SU-DHL-6 (cell line): ENCODE measurements around the gene RASL10A.

Experiments used
- EZH2phosphoT487 ChIP-seq: fragments of 200-600 bp; sonication (generic), shearing (Covaris generic); conservative IDR thresholded peaks from 2 replicates; pipeline ENCODE4 v1.6.1; 2018; ENCODE audit warnings: mild to moderate bottlenecking, antibody characterized with exemption, low read length, moderate library complexity, mixed read lengths
- TF ChIP-seq, protein P1 (sequence below): fragments of 200-600 bp; sonication (generic); IDR thresholded peaks from one replicate; pipeline ENCODE4 v1.5.1; 2017; ENCODE audit warnings: antibody characterized with exemption, mild to moderate bottlenecking, low read length, moderate library complexity; ENCODE audit not compliant: insufficient read depth, poor library complexity, severe bottlenecking

DNA sequence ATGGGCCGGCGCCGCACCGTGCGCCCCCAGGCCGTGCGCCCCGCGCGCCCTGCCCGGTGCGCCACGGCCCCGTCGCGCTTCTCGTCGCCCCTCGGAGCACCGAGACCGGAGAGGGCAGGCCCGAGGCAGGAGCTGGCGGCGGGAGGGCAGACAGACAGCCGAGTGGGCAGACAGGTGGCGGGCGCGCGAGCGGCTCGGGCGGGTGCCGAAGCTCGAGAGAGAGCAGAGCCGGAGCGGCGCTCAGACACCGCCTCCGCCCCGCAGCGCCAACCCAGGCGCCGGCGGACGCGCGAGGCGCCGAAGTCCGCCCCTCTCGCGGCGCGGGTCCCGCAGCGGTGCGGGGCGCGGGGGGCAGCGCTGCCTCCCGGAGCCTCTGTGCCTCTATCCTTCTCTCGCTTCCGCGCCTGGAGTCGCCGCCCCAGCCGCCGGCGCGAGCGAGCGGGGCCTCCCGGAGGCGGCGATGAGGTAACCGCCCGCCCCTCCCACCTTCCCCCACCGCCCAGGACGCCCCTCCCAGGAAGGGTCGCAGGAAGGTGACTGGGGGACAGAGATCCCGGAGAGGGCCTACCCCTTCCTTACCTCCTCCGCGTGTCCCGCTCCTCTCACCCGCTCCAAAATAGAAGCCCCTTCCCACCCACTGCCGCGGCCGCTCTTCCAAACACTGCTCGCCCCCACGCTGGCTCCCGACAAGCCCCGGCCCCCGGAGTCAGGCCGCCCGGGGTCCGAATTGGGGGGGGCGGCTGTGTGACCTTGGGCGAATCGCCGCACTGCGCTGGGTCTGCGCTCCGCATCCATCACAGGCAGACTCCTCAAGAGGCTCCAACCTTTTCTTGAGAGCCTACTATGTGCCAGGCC, at the start of gene RASL10A:
- TF ChIP-seq, protein P1, sequence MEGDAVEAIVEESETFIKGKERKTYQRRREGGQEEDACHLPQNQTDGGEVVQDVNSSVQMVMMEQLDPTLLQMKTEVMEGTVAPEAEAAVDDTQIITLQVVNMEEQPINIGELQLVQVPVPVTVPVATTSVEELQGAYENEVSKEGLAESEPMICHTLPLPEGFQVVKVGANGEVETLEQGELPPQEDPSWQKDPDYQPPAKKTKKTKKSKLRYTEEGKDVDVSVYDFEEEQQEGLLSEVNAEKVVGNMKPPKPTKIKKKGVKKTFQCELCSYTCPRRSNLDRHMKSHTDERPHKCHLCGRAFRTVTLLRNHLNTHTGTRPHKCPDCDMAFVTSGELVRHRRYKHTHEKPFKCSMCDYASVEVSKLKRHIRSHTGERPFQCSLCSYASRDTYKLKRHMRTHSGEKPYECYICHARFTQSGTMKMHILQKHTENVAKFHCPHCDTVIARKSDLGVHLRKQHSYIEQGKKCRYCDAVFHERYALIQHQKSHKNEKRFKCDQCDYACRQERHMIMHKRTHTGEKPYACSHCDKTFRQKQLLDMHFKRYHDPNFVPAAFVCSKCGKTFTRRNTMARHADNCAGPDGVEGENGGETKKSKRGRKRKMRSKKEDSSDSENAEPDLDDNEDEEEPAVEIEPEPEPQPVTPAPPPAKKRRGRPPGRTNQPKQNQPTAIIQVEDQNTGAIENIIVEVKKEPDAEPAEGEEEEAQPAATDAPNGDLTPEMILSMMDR: no peak
- no peak for TF ChIP-seq EZH2phosphoT487
